ENCODE measurements around the gene PDXP. TPM values are rescaled to one million over a fixed set of nuclear protein-coding genes. Genes with fewer than 3 reads are reported as not detected.

PDXP gene
- total and polyA plus RNA-seq, 4 donors: 23.4 to 42.2 (median 28.5) TPM

DNA sequence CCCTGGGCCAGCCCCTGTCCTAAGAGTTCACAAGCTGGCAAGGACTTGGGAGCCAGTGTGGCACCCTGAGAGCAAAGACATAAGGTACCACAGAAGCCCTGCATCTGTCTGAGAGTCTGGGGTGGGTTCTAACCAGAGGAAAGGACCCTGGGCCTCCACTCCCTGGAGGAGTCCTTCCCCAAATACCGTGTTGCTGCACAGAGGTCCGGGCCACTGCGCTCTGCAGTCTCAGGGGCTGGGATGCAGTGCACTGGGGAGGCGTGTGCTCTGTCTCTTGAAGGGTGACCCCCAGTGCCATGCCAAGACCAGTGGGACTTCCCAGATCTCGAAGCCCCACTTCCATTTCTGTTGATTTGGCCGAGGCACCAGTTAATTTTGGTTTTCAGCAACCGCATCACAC lies 23.4 kb upstream of the PDXP start:
- Histone ChIP-seq H3K4me1 (ENCODE audit: control insufficient read depth in 4 of 4, insufficient read depth in 4 of 4, low read length in 3 of 4) (peaks cover 9 to 59% (median 41%) of the 10 kb centered on the region in 4 donors), H3K36me3 (ENCODE audit: control insufficient read depth in 4 of 4, insufficient read depth in 3 of 4, low read depth in 1 of 4, low read length in 3 of 4) (no peaks in the 10 kb centered on the region), H3K4me3 (ENCODE audit: low read depth in 1 of 3, low read length in 3 of 3) (no peak overlapping the region), H3K9ac (ENCODE audit: low read depth in 1 of 2, low read length in 2 of 2) (no peak overlapping the region), H3K27ac (ENCODE audit: low read depth in 1 of 2, low read length in 2 of 2) (no peak overlapping the region), H3K27me3 (ENCODE audit: control insufficient read depth in 4 of 4, insufficient read depth in 4 of 4, low read length in 3 of 4) (no peaks in the 10 kb centered on the region), H3K9me3 (ENCODE audit: control insufficient read depth in 4 of 4, low read length in 3 of 4) (no peaks in the 10 kb centered on the region)
- no peak for TF ChIP-seq TAF1 (conservative IDR thresholded peaks at IDR 0.05)
- no peak for TF ChIP-seq HNF4A (conservative IDR thresholded peaks at IDR 0.05)
- no peak for TF ChIP-seq EGR1 (IDR thresholded peaks at IDR 0.05; ENCODE audit: low read depth in 2 of 2)
- TF ChIP-seq RAD21 (IDR thresholded peaks at IDR 0.05): no peak
- TF ChIP-seq GABPA (IDR thresholded peaks at IDR 0.05 in 1 of 2, conservative IDR thresholded peaks at IDR 0.05 in 1 of 2): no peak
- TF ChIP-seq FOXA2 (IDR thresholded peaks at IDR 0.05): no peak
- TF ChIP-seq FOXA1 (IDR thresholded peaks at IDR 0.05): no peak
- TF ChIP-seq HNF4G (IDR thresholded peaks at IDR 0.05): no peak
- no peak for TF ChIP-seq NR2F2 (IDR thresholded peaks at IDR 0.05)
- no peak for TF ChIP-seq SP1 (IDR thresholded peaks at IDR 0.05)
- no peak for TF ChIP-seq YY1 (IDR thresholded peaks at IDR 0.05)
- TF ChIP-seq, protein P1, sequence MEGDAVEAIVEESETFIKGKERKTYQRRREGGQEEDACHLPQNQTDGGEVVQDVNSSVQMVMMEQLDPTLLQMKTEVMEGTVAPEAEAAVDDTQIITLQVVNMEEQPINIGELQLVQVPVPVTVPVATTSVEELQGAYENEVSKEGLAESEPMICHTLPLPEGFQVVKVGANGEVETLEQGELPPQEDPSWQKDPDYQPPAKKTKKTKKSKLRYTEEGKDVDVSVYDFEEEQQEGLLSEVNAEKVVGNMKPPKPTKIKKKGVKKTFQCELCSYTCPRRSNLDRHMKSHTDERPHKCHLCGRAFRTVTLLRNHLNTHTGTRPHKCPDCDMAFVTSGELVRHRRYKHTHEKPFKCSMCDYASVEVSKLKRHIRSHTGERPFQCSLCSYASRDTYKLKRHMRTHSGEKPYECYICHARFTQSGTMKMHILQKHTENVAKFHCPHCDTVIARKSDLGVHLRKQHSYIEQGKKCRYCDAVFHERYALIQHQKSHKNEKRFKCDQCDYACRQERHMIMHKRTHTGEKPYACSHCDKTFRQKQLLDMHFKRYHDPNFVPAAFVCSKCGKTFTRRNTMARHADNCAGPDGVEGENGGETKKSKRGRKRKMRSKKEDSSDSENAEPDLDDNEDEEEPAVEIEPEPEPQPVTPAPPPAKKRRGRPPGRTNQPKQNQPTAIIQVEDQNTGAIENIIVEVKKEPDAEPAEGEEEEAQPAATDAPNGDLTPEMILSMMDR (IDR thresholded peaks at IDR 0.05; ENCODE audit: low read depth, low read length, missing input control): no peak
- no peak for TF ChIP-seq RXRA (IDR thresholded peaks at IDR 0.05)
- TF ChIP-seq, protein P2, sequence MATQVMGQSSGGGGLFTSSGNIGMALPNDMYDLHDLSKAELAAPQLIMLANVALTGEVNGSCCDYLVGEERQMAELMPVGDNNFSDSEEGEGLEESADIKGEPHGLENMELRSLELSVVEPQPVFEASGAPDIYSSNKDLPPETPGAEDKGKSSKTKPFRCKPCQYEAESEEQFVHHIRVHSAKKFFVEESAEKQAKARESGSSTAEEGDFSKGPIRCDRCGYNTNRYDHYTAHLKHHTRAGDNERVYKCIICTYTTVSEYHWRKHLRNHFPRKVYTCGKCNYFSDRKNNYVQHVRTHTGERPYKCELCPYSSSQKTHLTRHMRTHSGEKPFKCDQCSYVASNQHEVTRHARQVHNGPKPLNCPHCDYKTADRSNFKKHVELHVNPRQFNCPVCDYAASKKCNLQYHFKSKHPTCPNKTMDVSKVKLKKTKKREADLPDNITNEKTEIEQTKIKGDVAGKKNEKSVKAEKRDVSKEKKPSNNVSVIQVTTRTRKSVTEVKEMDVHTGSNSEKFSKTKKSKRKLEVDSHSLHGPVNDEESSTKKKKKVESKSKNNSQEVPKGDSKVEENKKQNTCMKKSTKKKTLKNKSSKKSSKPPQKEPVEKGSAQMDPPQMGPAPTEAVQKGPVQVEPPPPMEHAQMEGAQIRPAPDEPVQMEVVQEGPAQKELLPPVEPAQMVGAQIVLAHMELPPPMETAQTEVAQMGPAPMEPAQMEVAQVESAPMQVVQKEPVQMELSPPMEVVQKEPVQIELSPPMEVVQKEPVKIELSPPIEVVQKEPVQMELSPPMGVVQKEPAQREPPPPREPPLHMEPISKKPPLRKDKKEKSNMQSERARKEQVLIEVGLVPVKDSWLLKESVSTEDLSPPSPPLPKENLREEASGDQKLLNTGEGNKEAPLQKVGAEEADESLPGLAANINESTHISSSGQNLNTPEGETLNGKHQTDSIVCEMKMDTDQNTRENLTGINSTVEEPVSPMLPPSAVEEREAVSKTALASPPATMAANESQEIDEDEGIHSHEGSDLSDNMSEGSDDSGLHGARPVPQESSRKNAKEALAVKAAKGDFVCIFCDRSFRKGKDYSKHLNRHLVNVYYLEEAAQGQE (IDR thresholded peaks at IDR 0.05): no peak
- no peak for TF ChIP-seq JUND (IDR thresholded peaks at IDR 0.05)
- TF ChIP-seq, protein P3, sequence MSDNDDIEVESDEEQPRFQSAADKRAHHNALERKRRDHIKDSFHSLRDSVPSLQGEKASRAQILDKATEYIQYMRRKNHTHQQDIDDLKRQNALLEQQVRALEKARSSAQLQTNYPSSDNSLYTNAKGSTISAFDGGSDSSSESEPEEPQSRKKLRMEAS (IDR thresholded peaks at IDR 0.05): no peak
- TF ChIP-seq, protein P4, sequence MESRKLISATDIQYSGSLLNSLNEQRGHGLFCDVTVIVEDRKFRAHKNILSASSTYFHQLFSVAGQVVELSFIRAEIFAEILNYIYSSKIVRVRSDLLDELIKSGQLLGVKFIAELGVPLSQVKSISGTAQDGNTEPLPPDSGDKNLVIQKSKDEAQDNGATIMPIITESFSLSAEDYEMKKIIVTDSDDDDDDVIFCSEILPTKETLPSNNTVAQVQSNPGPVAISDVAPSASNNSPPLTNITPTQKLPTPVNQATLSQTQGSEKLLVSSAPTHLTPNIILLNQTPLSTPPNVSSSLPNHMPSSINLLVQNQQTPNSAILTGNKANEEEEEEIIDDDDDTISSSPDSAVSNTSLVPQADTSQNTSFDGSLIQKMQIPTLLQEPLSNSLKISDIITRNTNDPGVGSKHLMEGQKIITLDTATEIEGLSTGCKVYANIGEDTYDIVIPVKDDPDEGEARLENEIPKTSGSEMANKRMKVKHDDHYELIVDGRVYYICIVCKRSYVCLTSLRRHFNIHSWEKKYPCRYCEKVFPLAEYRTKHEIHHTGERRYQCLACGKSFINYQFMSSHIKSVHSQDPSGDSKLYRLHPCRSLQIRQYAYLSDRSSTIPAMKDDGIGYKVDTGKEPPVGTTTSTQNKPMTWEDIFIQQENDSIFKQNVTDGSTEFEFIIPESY (IDR thresholded peaks at IDR 0.05): no peak
- TF ChIP-seq, protein P5, sequence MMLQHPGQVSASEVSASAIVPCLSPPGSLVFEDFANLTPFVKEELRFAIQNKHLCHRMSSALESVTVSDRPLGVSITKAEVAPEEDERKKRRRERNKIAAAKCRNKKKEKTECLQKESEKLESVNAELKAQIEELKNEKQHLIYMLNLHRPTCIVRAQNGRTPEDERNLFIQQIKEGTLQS (IDR thresholded peaks at IDR 0.05): no peak
- DNase-seq (ENCODE audit: low spot score): no peak
- WGBS: 91% methylated on average over 7 of the region's 7 CpGs

All from liver (tissue), 9 donors.